OCI-LY3 (cell line): ENCODE measurements around the gene ROBO2.

Experiments used
- EZH2phosphoT487 ChIP-seq: fragments of 200-600 bp; shearing (Covaris generic); IDR thresholded peaks from 2 replicates; pipeline ENCODE4 v1.6.1; 2018; ENCODE audit warnings: antibody characterized with exemption, mixed run types, low read depth
- TF ChIP-seq, protein P1 (sequence below): fragments of 200-600, 300-600 bp; sonication (generic); IDR thresholded peaks from 2 replicates; pipeline ENCODE4 v1.5.1; 2014; ENCODE audit warnings: antibody characterized with exemption, low read length, low read depth

DNA sequence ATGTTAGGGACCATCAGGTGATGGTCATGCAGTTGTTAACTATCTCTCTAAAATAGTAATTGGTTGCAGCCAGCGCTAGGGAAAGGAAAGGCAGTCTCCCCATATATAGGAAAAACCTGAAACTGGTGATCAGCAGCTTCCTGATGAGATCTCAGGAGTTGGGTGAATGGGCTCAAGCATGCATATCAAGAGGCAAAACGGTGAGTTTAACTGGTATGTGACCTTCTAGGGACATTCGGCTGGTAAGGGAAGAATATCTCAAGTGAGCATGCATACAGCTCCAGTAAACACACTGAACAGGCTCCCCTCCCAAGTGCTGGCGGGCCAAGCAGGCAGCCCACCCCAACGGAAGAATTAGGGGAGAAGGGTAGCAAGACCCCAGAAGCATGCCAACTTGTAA lies 49.3 kb upstream of the ROBO2 start:
- TF ChIP-seq, protein P1, sequence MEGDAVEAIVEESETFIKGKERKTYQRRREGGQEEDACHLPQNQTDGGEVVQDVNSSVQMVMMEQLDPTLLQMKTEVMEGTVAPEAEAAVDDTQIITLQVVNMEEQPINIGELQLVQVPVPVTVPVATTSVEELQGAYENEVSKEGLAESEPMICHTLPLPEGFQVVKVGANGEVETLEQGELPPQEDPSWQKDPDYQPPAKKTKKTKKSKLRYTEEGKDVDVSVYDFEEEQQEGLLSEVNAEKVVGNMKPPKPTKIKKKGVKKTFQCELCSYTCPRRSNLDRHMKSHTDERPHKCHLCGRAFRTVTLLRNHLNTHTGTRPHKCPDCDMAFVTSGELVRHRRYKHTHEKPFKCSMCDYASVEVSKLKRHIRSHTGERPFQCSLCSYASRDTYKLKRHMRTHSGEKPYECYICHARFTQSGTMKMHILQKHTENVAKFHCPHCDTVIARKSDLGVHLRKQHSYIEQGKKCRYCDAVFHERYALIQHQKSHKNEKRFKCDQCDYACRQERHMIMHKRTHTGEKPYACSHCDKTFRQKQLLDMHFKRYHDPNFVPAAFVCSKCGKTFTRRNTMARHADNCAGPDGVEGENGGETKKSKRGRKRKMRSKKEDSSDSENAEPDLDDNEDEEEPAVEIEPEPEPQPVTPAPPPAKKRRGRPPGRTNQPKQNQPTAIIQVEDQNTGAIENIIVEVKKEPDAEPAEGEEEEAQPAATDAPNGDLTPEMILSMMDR = no peak
- TF ChIP-seq EZH2phosphoT487 = no peak
